Breast epithelium (tissue), 3 donors: Measurements from ENCODE around the gene CCNL2.

Source experiments
- CTCF ChIP-seq, 3 donors: fragments of 450-650 bp; IDR thresholded peaks; one replicate each; pipeline ENCODE4 v1.5.1; 2016 to 2017; ENCODE audit warnings: antibody characterized with exemption in 3 of 3, mild to moderate bottlenecking in 3 of 3, moderate library complexity in 3 of 3
- POLR2A ChIP-seq: fragments of 450-650 bp; IDR thresholded peaks from one replicate; pipeline ENCODE4 v1.6.1; 2016; ENCODE audit warnings: antibody characterized with exemption, mild to moderate bottlenecking, moderate library complexity
- POLR2AphosphoS5 ChIP-seq, 3 donors: sonication (generic); formaldehyde crosslinking; IDR thresholded peaks; one replicate each; pipeline ENCODE4 v1.6.1; 2017; ENCODE audit warnings: antibody characterized with exemption in 3 of 3

DNA sequence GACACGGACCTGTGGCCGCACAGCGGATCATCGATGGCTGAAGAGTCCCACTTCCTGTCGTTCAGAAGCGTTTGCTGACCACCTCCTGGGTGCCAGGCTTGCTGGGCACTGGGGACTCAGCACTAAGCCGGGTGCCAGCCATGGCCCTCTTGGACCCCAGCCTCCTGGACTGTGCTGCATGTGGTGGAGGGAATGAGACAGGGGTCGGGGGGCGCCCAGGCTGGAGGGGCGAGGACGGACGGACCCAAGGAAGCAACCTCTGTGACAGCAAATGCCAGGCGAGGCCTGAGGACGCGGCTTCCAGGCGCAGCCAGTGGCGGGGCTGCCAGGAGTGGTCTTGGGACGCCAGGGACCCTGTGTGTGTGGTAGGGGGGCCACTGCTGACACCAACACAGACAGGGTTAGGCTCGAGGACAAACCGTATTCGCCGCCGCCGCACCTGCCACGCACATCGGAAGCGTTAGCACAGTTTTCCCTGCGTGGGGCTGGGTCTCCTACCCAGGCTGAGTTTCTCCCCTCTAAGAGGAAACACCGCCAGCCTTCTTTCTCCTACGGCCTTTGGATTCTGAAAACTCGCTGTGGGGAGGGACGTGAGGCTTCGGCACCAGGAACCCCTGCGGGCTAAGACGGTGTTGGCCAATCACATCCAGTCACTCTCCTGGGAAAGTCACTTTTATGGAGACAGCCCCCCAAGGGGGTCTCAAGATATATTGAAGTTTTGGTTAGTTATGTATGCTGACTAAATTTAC lies 37.7 kb downstream of the CCNL2 start:
- no peak for TF ChIP-seq CTCF (IDR thresholded peaks at IDR 0.05)
- TF ChIP-seq POLR2A: no peak
- TF ChIP-seq POLR2AphosphoS5 (IDR thresholded peaks at IDR 0.05): no peak
